WTC11 (cell line): ENCODE measurements around the gene TUBGCP3.

Experiments used
- ATF6 ChIP-seq: sonication (generic); formaldehyde crosslinking; IDR thresholded peaks from 2 replicates; pipeline ENCODE4 v1.8.1; 2023; ENCODE audit warnings: mild to moderate bottlenecking, missing genetic modification reagents
- CBFB ChIP-seq: sonication (generic); formaldehyde crosslinking; IDR thresholded peaks from 2 replicates; pipeline ENCODE4 v1.8.1; 2022; ENCODE audit warnings: mild to moderate bottlenecking, low read depth, missing genetic modification reagents
- CTCF ChIP-seq: fragments of 200-600 bp; IDR thresholded peaks from 2 replicates; pipeline ENCODE4 v1.8.0; 2022; ENCODE audit warnings: antibody characterized with exemption
- FOXP4 ChIP-seq: sonication (generic); formaldehyde crosslinking; IDR thresholded peaks from 2 replicates; pipeline ENCODE4 v1.8.0; 2022; ENCODE audit warnings: mild to moderate bottlenecking, missing genetic modification reagents
- GABPB1 ChIP-seq: sonication (generic); formaldehyde crosslinking; IDR thresholded peaks from 2 replicates; pipeline ENCODE4 v1.8.1; 2023; ENCODE audit warnings: mild to moderate bottlenecking, missing genetic modification reagents
- GRHL2 ChIP-seq: fragments of 250-450 bp; sonication (Bioruptor Pico); IDR thresholded peaks from 2 replicates; pipeline ENCODE4 v1.8.0; 2022; ENCODE audit warnings: mild to moderate bottlenecking, moderate library complexity; ENCODE audit not compliant: insufficient replicate concordance, severe bottlenecking
- IRF2 ChIP-seq: sonication (generic); formaldehyde crosslinking; IDR thresholded peaks from 2 replicates; pipeline ENCODE4 v1.8.0; 2022; ENCODE audit warnings: low read depth, missing genetic modification reagents, borderline replicate concordance
- MAX ChIP-seq: sonication (generic); formaldehyde crosslinking; IDR thresholded peaks from 2 replicates; pipeline ENCODE4 v1.8.0; 2022; ENCODE audit warnings: mild to moderate bottlenecking, missing genetic modification reagents
- SP1 ChIP-seq: sonication (generic); formaldehyde crosslinking; conservative IDR thresholded peaks from 2 replicates; pipeline ENCODE4 v1.8.1; 2022; ENCODE audit warnings: missing genetic modification reagents
- TCF7 ChIP-seq: sonication (generic); formaldehyde crosslinking; IDR thresholded peaks from 2 replicates; pipeline ENCODE4 v1.8.0; 2022; ENCODE audit warnings: mild to moderate bottlenecking, low read depth, missing genetic modification reagents, moderate library complexity
- TEAD4 ChIP-seq: sonication (generic); formaldehyde crosslinking; IDR thresholded peaks from 2 replicates; pipeline ENCODE4 v1.8.0; 2022; ENCODE audit warnings: mild to moderate bottlenecking, missing genetic modification reagents

- TF ChIP-seq CTCF = peak; percentile 73
- TF ChIP-seq MAX = 0 out of 2 replicates have a peak, but pooled peaks have one; percentile 21
- no peak for TF ChIP-seq TCF7 (CRISPR knock-in tag)
- TF ChIP-seq GABPB1 (CRISPR knock-in tag) = no peak
- TF ChIP-seq ATF6 (CRISPR knock-in tag) = no peak
- peak; percentile 81 for TF ChIP-seq SP1 (CRISPR knock-in tag)
- TF ChIP-seq TEAD4 (CRISPR knock-in tag) = no peak
- no peak for TF ChIP-seq CBFB (CRISPR knock-in tag)
- TF ChIP-seq FOXP4 (CRISPR knock-in tag) = no peak; the same call in 1 of the 2 replicates
- TF ChIP-seq GRHL2 (CRISPR knock-in tag) = no peak
- no peak for TF ChIP-seq IRF2 (CRISPR knock-in tag)
Measured at GRCh38 chr13:112606109-112607001, 18.4 kb upstream of the TUBGCP3 start.
